Measurements from ENCODE around the gene C1orf232.

The C1orf232 gene

GRCh38 chr1:26130695-26131094 lies 38.1 kb downstream of the C1orf232 start:
- no peak overlapping the region for H3K4me3 ChIP-seq (replicated peaks; ENCODE audit: low read depth, low read length)
- no peak for DNase-seq (ENCODE audit: extremely low read depth, low read depth)
- TF ChIP-seq CTCF (IDR thresholded peaks at IDR 0.05; ENCODE audit: low read depth, low read length, missing control alignments): no peak

- no peak for TF ChIP-seq CTCF (IDR thresholded peaks at IDR 0.05; ENCODE audit: low read depth, low read length, missing control alignments)
Measured at GRCh38 chr1:26129778-26130177, 39.0 kb downstream of the C1orf232 start.

DNA sequence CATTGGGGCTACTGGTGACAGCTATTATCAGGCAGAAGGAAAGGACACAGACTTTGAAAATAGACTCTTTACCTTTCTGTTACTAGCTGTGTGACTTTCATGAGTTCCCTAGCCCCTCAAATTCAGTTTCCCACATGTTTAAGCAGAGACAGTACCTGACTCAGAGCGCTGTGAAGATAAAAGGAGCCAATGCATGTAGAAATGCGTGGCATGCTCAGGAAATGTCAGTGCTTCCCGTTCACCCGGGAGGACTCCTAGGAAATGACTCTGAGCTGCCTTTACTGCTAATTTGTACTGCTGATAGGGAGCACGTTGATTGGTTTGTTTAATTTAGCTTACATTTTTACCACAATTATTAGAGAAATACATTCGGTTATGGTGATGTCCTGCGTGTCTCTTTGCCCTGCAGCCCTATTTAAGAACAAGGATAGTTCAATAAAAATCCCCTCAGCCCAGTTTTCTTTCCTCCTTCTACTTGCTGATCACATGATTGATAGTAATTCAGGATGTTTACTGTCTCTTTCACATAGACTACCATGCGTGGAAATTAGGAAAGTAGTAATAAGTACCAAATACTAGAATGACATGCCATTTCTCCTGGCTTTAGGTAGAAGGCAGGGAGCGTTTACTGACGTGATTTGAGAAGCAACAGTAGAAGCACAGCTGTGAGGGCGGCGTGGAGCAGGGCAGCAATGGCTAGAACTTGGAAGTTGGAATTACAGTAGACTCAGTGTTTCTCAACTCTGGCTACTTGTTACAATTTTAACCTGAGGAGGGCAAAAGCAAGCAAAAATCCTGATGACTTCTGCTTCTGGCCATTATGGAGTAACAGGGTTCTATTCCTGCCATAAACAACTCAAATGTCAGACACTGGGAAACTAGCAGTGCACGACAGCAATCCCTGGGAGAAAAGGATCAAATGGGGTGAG lies 41.3 kb downstream of the C1orf232 start:
- no peak overlapping the region for H3K4me3 ChIP-seq (replicated peaks; ENCODE audit: low read depth, low read length)
- DNase-seq (ENCODE audit: extremely low read depth, low read depth): no peak
- TF ChIP-seq CTCF (IDR thresholded peaks at IDR 0.05; ENCODE audit: low read depth, low read length, missing control alignments): no peak

More at GRCh38 chr1:26129778-26130177, 39.0 kb downstream of the C1orf232 start:
- H3K4me3 ChIP-seq (replicated peaks; ENCODE audit: low read depth, low read length): no peak overlapping the region
- DNase-seq (ENCODE audit: extremely low read depth, low read depth): no peak

DNA sequence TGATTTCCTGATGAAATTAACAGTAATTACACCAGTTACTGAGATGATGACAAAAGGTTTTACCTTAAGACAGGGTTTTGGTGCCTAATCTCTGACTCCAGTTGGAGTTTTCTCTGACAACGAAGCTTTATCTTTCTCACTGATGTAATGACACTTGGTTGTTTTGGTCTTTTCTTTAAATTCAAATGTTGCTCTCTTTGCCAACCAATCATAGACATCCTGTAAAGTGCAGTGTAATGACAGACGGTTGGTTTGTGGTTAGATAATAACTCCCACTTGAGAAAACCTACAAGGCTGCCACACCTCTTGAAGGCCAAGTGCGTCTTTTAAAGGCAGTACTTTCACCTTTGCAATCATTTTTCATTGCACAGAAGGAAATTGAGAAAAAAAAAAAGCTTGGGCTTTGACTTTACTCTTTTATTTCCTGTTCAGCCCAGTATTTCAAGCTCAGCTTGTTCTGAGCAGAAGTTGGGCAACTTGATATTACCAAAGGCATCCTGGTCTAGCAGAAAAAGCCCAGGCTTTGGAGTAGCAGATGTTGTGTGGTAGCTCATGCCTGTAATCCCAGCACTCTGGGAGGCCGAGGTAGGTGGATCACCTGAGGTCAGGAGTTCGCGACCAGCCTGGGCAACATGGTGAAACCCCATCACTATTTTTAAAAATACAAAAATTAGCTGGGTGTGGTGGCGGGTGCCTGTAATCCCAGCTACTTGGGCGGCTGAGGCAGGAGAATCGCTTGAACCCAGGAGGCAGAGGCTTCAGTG lies 42.3 kb downstream of the C1orf232 start:
- no peak for TF ChIP-seq CTCF (IDR thresholded peaks at IDR 0.05; ENCODE audit: low read depth, low read length, missing control alignments)
- DNase-seq (ENCODE audit: extremely low read depth, low read depth): no peak
- H3K4me3 ChIP-seq (replicated peaks; ENCODE audit: low read depth, low read length): no peak overlapping the region

DNA sequence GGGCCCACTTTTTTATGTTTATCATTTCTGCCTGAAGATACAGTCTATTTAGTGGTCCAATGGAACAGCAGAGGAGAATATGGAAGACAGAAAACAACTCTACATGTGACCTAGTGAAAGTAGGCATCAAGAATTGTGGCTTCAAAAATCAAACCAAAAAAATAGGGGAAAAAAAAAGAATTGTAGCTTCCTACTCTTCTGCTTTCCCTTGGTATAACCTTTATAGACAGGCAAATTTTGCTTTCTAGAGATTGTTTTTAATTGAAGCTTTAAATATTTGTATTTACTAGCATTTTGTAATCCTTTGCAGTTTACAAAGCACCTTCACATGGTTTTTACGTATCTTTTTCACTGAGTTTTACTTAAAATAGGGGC lies 42.8 kb downstream of the C1orf232 start:
- no peak for DNase-seq (ENCODE audit: extremely low read depth, low read depth)
- TF ChIP-seq CTCF (IDR thresholded peaks at IDR 0.05; ENCODE audit: low read depth, low read length, missing control alignments): no peak
- no peak overlapping the region for H3K4me3 ChIP-seq (replicated peaks; ENCODE audit: low read depth, low read length)

GRCh38 chr1:26125382-26125781 lies 43.4 kb downstream of the C1orf232 start:
- H3K4me3 ChIP-seq (replicated peaks; ENCODE audit: low read depth, low read length): no peak overlapping the region
- TF ChIP-seq CTCF (IDR thresholded peaks at IDR 0.05; ENCODE audit: low read depth, low read length, missing control alignments): no peak
- no peak for DNase-seq (ENCODE audit: extremely low read depth, low read depth)
